ENCODE measurements around the gene NFKBIL1.
A peak's percentile ranks its signal among the peaks of the same experiment; 100 is the strongest.
"Not testable (repeated sequence)": the region's sequence is repeated elsewhere in the genome, so short reads cannot be mapped to it uniquely, and the experiment has no call there.

NFKBIL1 gene

DNA sequence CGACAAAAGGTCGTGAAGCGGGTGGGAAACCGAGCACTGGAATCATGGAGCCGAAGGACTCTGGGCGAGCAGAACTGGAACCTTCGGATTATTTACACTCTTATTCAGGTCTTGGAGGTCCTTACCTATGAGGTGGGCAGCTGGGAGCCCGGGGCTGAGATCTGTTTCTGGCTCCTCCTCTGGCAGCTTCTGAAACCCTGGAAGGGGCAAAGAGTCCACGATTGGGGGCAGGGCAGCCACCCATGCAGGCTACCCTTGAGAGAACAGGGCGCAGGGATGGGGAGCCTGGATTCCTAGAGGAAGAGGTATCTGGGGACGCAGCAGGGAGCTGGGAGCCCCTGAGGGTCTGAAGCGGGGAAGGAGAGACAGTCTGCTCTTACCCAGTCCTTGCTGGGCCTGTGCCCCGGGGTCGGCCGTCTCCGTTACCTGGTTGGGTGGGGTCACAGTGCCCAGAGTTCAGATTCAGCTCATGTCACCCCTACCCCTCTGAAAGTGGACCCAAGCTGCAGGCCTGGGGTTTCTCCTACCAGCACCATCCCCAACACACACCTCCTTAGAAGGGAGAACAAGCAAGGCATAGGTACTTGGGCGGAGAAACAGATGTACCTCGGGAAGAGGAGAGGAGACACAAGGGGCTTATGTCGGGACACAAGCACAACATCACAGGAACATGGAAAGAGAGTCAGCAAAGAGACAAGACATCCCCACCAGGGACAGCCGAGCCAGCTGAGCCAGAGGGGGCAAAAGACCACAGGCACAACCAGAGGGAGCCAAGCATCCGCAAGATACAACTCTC is 34.2 kb downstream of the NFKBIL1 start:
- no peak for DNase-seq

DNA sequence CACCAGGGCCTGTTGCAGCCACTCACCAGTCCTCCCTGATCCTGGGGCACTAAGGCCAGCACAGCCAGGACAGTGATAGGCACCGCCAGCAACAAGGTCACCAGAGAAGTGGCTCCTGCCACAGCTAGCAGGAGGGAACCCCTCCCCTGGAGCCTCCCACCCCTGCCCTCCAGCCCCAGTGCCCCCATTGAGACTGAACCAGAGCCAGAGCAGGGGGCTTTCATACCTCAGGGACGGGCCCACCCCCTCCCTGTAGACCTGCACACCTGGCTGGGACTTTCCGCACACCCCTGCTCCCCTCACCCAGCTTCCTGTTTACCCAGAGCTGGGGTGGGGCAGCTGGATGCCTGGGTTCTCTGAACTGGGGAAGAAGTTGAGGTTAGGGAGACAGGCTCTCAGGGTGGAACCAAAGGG is 34.8 kb downstream of the NFKBIL1 start, which contains the start of gene LTB:
Gene LTB, minus strand, starts transcription at position 195 of the 414 bp plus-strand sequence. Its CDS starts 7 bp downstream, at position 188.
- DNase-seq: no peak

DNA sequence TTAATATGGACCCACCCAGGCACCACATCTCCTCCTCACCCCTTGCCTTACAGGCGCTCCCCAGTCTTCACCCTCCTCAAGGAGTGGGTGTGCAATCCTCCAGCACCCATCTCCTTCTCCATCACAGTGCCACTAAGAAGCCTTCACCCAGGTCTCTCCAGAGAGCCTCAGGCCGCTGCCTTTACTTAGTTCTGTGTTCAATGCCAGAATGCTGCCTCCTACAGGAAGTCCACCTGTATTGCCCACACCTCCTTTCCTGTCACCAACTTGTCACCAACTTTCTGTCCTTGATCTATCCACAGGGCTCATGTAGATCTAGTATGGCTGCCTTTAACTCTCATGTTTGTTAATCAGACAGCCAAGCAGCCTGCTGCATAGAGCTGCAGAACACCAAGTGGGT is 38.1 kb downstream of the NFKBIL1 start:
- DNase-seq: no peak

DNA sequence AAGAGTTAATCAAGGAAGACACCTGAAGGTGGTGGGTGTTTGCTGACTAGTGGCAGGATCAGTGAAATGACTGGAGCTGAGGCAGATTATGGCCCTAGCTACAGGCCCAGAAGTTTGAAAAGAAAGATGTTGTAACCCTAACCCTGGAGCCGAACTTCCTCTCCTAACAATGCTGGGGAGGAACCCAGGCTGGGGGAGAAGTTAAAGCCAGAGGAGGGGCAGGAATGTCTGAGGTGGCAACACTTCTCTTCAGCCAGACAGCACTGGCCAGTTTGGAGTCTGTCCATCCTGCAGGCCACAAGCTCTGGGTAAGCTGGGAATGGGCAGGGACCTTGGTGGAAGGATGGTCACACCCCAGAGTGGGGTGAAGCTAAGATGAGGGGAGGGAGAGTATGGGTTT is 38.6 kb downstream of the NFKBIL1 start, which contains the start of gene LST1:
Gene LST1, plus strand, starts transcription at position 270 of the 400 bp plus-strand sequence. CDS start 1,023 bp downstream, outside the sequence.
- no peak for DNase-seq

DNA sequence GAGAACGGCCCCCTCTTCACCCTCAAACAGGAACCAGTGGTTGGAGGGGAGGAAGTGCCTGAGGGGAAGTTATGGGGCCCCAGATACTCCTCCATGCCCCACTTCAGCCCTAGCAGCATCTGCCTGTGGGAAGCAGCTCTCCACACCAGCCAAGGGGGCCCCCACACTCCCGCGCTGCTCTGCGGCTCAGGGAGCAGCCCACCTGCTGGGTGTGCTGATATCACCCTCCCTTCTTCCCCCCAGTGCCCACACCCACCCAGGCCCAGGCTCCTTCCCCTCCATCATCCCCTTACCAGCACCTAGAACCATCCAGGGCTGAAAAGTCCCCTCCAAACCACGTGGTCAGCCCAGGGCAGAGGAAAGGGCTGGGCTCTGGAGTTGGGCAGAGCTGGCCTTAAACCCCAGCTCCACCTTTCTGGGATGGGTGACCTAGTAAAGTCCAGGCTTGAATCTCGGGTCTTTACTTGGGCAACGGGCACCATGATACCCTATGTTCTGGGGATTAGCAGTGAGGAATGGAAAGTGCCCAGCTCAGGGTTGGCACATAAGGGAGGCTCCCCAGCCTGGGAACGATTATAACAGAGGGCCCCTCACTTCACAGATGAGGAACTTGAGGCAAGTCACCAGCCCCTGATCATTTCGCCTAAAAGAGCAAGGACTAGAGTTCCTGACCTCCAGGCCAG is 39.3 kb downstream of the NFKBIL1 start:
- DNase-seq: no peak

DNA sequence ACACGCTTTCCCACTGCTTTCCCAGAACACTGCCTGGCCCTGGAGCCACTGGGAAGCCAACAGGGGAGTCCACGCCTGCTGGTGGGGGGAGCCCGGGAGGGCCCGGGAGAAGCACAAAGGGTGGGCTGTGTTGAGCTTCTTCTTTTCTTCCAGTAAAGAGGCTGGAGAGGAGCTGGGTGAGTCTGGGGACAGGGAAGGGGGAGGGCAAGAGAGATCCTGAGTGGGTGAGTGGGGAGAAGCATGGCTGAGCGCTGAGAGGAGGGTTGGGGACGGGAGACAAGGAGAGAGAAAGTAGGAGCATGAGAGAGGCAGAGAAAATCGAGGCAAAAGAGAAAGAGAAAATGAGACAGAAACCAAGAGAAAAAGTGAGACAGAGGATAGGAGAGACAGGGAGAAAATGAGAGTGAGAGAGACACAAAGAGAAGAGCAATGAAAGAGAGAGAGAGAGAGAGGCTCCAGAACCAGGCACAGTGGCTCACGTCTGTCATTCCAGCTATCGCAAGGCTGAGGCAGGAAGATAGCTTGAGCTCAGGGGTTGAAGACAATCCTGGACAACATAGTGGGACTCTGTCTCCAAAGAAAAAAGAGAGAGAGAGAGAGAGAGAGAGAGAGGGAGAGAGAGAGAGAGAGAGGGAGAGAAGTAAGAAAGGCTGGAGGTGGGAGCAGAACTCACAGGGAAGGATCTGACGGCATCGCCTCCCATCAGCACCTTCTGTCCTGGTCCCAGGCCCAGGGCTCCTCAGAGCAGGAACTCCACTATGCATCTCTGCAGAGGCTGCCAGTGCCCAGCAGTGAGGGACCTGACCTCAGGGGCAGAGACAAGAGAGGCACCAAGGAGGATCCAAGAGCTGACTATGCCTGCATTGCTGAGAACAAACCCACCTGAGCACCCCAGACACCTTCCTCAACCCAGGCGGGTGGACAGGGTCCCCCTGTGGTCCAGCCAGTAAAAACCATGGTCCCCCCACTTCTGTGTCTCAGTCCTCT is 40.7 kb downstream of the NFKBIL1 start:
- no peak for DNase-seq

DNA sequence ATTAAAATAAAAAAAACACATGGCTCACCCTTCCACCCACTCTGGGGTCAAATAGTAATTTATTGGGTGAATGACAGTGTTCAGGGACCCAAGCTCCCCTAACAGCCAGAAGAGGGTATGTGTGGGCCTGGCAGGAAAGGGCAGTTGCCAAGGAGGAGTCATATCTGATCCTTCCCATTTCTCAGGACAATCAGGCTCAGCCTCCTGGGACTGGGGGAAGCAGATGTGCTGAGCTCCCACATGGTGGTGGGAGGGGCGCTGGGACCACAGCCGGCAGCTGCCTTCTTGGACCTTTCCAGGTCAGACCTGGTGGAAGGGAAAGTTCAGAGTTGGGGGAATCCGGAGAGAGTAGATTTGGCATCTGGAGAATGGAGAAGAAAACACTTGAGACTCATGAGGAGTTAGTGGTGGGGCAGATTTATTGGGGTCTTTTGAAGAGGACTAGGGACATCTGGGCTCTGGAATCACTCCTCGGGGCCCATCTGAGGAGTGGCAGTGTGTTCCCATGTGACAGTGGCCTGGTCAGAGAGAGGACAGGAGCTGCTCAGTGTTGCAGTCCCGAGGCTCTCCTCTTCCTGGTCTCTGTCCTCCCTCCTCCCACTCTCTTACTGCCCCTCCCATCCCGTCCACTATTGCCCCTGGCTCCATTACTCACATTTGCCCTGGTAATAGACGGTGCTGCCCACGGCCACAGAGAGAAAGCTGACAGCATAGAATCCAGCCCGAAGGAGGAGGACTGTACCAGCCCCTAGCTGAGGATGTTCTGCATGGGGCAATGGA is 41.7 kb downstream of the NFKBIL1 start:
- no peak for DNase-seq

DNA sequence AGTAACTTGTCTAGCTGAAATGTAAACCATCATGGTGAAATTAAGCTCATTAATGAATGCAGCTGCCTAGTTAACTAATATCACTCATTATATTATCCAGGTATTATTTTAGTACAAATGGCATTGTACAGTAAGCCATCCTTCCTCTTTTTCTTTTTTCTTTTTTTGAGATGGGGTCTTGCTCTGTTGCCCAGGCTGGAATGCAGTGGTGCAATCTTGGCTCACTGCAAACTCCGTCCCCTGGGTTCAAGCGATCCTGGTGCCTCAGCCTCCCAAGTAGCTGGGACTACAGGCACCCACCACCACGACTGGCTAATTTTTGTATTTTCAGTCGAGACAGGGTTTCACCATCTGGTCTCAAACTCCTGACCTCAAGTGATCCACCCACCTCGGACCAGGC is 43.3 kb downstream of the NFKBIL1 start:
- not testable (repeated sequence) for DNase-seq

DNA sequence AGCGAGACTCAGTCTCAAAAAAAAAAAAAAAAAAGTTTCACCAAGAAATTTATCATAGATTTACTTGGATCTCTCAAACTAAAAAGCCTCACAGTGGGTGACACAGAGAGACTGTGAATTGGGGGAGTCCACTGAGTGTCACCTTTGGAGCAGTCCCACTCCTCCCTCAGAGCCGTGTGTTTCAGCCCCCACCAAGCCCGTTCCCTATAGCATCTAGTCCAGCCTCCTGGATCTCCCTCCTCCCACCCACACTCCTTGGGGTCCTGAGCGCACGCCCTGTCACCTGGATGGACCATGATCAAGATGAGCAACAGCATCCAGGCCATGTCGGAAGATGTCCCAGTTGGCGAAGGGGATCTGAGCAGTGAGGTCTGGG is 45.0 kb downstream of the NFKBIL1 start:
- DNase-seq: no peak

DNA sequence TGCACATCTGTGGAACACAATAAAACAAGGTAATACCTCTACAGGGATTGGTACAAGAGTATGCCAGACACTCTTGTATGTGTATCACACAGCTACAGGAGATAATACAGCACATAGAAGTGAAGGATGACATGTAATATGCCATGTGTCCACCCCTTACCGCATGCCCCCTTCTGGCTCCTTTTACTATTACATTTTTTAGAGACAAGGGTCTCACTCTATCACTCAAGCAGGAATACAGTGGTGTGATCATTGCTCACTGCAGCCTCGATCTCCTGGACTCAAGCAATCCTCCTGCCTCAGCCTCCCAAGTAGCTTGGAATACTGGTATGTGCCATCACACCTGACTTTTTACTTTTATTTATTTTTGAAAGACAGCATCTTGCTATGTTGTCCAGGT is 49.6 kb downstream of the NFKBIL1 start:
- peak; percentile 9 for DNase-seq

DNA sequence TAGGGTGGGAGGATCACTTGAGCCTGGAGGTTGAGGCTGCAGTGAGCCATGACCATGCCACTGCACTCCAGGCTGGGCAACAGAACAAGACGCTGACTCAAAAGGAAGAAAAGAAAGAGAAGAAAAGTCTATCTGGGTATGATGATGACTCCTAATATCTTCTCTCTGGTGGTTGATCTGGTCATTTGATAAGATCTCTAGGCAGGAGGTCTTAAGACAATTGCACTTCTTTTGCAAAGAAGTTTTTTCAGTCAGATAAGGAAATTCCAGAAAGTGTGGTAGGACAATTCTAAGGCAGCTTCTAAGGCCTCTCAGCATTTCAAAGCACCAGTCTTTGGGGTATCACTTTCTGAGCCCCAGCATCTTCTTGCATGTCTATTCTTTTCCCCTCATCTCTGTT is 59.9 kb downstream of the NFKBIL1 start:
- no peak for DNase-seq
